Memory B cell (primary cell): ENCODE measurements around the gene WIZ.

Experiments used
- ATAC-seq: fragments of 150-1000 bp; cut with Tn5 transposase; 2 replicates; pipeline ENCODE4 v1.10.0; 2021; ENCODE audit warnings: low read depth, mild to moderate bottlenecking, moderate library complexity
- DNase-seq, 2 donors: peaks; one replicate each; pipeline ENCODE4 v3.0.0; 2022; ENCODE audit warnings: low spot score in 2 of 2
- H3K27ac Mint-ChIP-seq: one replicate; pipeline ENCODE4 v1.8.0; 2022; ENCODE audit warnings: mild to moderate bottlenecking, moderate library complexity, mixed read lengths
- H3K27me3 Mint-ChIP-seq: one replicate; pipeline ENCODE4 v1.8.0; 2022; ENCODE audit warnings: mixed read lengths
- H3K36me3 Mint-ChIP-seq: one replicate; pipeline ENCODE4 v1.8.0; 2022; ENCODE audit warnings: mild to moderate bottlenecking, mixed read lengths
- H3K4me1 Mint-ChIP-seq: one replicate; pipeline ENCODE4 v1.8.0; 2022; ENCODE audit warnings: mixed read lengths
- H3K4me3 Mint-ChIP-seq: one replicate; pipeline ENCODE4 v1.8.0; 2022; ENCODE audit warnings: mild to moderate bottlenecking, moderate library complexity, mixed read lengths
- H3K9me3 Mint-ChIP-seq: one replicate; pipeline ENCODE4 v1.8.0; 2022; ENCODE audit warnings: mixed read lengths

WIZ gene

GRCh38 chr19:15381429-15381828 lies 68.3 kb downstream of the WIZ start:
- H3K4me3 Mint-ChIP-seq, result peak overlapping the region; percentile 35
- DNase-seq (no peak), ATAC-seq (no peak)
- no peaks in the 10 kb centered on the region for H3K9me3 Mint-ChIP-seq
- H3K27ac Mint-ChIP-seq, result peak overlapping the region; percentile 98
- no peaks in the 10 kb centered on the region for H3K36me3 Mint-ChIP-seq
- H3K27me3 Mint-ChIP-seq, result no peaks in the 10 kb centered on the region
- H3K4me1 Mint-ChIP-seq, result peaks cover 28% of the 10 kb centered on the region

GRCh38 chr19:15379999-15380647 lies 69.6 kb downstream of the WIZ start:
- Mint-ChIP-seq H3K27ac (peak overlapping the region; percentile 98), H3K36me3 (no peaks in the 10 kb centered on the region), H3K4me1 (peaks cover 28% of the 10 kb centered on the region), H3K4me3 (peak overlapping the region; percentile 96), H3K27me3 (no peaks in the 10 kb centered on the region), H3K9me3 (no peaks in the 10 kb centered on the region)
- DNase-seq, result no peak
- ATAC-seq, result peak; percentile 29

GRCh38 chr19:15379083-15379998 lies 70.4 kb downstream of the WIZ start, which contains the start of gene AKAP8:
Gene AKAP8, minus strand, starts transcription at chr19:15379787. Its CDS starts 56 bp downstream, at chr19:15379731.
- no peaks in the 10 kb centered on the region for H3K9me3 Mint-ChIP-seq
- H3K27ac Mint-ChIP-seq, result peak within 1 kb of the TSS; percentile 98
- DNase-seq, result peak; percentile 94 to 97
- no peaks in the 10 kb centered on the region for H3K36me3 Mint-ChIP-seq
- H3K27me3 Mint-ChIP-seq, result no peaks in the 10 kb centered on the region
- peak; percentile 88 for ATAC-seq
- peak within 1 kb of the TSS; percentile 96 for H3K4me3 Mint-ChIP-seq
- H3K4me1 Mint-ChIP-seq, result peaks cover 28% of the 10 kb centered on the region

GRCh38 chr19:15378534-15379082 lies 71.1 kb downstream of the WIZ start:
- peak overlapping the region; percentile 98 for H3K27ac Mint-ChIP-seq
- no peaks in the 10 kb centered on the region for H3K27me3 Mint-ChIP-seq
- peak; percentile 24 to 39 for DNase-seq
- no peaks in the 10 kb centered on the region for H3K9me3 Mint-ChIP-seq
- peaks cover 28% of the 10 kb centered on the region for H3K4me1 Mint-ChIP-seq
- no peak for ATAC-seq
- peak overlapping the region; percentile 96 for H3K4me3 Mint-ChIP-seq
- H3K36me3 Mint-ChIP-seq, result no peaks in the 10 kb centered on the region

GRCh38 chr19:15374796-15375440 lies 74.8 kb downstream of the WIZ start:
- Mint-ChIP-seq H3K36me3 (peaks cover 10% of the 10 kb centered on the region), H3K27ac (no peak overlapping the region)

GRCh38 chr19:15374105-15374651 lies 75.6 kb downstream of the WIZ start:
- peaks cover 13% of the 10 kb centered on the region for H3K36me3 Mint-ChIP-seq
- no peaks in the 10 kb centered on the region for H3K9me3 Mint-ChIP-seq
- ATAC-seq, result no peak
- H3K27ac Mint-ChIP-seq, result no peak overlapping the region
- H3K4me3 Mint-ChIP-seq, result no peak overlapping the region
- no peaks in the 10 kb centered on the region for H3K27me3 Mint-ChIP-seq
- peaks cover 16% of the 10 kb centered on the region for H3K4me1 Mint-ChIP-seq
- no peak for DNase-seq

More at GRCh38 chr19:15374796-15375440, 74.8 kb downstream of the WIZ start:
- H3K4me3 Mint-ChIP-seq, result no peak overlapping the region
- H3K27me3 Mint-ChIP-seq, result no peaks in the 10 kb centered on the region
- H3K4me1 Mint-ChIP-seq, result peaks cover 16% of the 10 kb centered on the region
- H3K9me3 Mint-ChIP-seq, result no peaks in the 10 kb centered on the region
- ATAC-seq (no peak), DNase-seq (no peak)

GRCh38 chr19:15373644-15374043 lies 76.1 kb downstream of the WIZ start:
- no peak for DNase-seq
- Mint-ChIP-seq H3K27ac (no peak overlapping the region), H3K27me3 (no peaks in the 10 kb centered on the region), H3K36me3 (peaks cover 15% of the 10 kb centered on the region), H3K9me3 (no peaks in the 10 kb centered on the region), H3K4me1 (peaks cover 16% of the 10 kb centered on the region), H3K4me3 (no peak overlapping the region)
- no peak for ATAC-seq

- ATAC-seq (no peak), DNase-seq (no peak)
- H3K27me3 Mint-ChIP-seq, result no peaks in the 10 kb centered on the region
- peaks cover 20% of the 10 kb centered on the region for H3K36me3 Mint-ChIP-seq
- H3K4me3 Mint-ChIP-seq, result no peak overlapping the region
- peaks cover 11% of the 10 kb centered on the region for H3K4me1 Mint-ChIP-seq
- H3K9me3 Mint-ChIP-seq, result no peaks in the 10 kb centered on the region
- H3K27ac Mint-ChIP-seq, result no peak overlapping the region
Measured at GRCh38 chr19:15372891-15373301, 76.9 kb downstream of the WIZ start.

GRCh38 chr19:15372470-15372869 lies 77.3 kb downstream of the WIZ start:
- no peak for ATAC-seq
- Mint-ChIP-seq H3K27me3 (no peaks in the 10 kb centered on the region), H3K27ac (no peak overlapping the region), H3K4me3 (no peak overlapping the region), H3K4me1 (peaks cover 7% of the 10 kb centered on the region), H3K9me3 (no peaks in the 10 kb centered on the region), H3K36me3 (peaks cover 22% of the 10 kb centered on the region)
- no peak for DNase-seq

GRCh38 chr19:15371786-15372380 lies 77.9 kb downstream of the WIZ start:
- Mint-ChIP-seq H3K4me3 (no peak overlapping the region), H3K36me3 (peaks cover 22% of the 10 kb centered on the region), H3K27ac (no peak overlapping the region), H3K9me3 (no peaks in the 10 kb centered on the region), H3K27me3 (no peaks in the 10 kb centered on the region), H3K4me1 (peaks cover 4% of the 10 kb centered on the region)
- DNase-seq (no peak), ATAC-seq (no peak)

GRCh38 chr19:15371119-15371518 lies 78.6 kb downstream of the WIZ start:
- Mint-ChIP-seq H3K27me3 (no peaks in the 10 kb centered on the region), H3K4me3 (no peak overlapping the region), H3K36me3 (peaks cover 22% of the 10 kb centered on the region), H3K4me1 (no peaks in the 10 kb centered on the region), H3K27ac (no peak overlapping the region), H3K9me3 (no peaks in the 10 kb centered on the region)
- DNase-seq (no peak), ATAC-seq (no peak)
